GF-D8 (cell line): ENCODE results near the gene KRT20.
"Not testable (repeated sequence)": the region's sequence is repeated elsewhere in the genome, so short reads cannot be mapped to it uniquely, and the experiment has no call there.

ENCODE experiments used
- DNase-seq: peaks from one replicate; lab custom pipeline; 2025; lab: John Stamatoyannopoulos, UW

KRT20 gene

DNA sequence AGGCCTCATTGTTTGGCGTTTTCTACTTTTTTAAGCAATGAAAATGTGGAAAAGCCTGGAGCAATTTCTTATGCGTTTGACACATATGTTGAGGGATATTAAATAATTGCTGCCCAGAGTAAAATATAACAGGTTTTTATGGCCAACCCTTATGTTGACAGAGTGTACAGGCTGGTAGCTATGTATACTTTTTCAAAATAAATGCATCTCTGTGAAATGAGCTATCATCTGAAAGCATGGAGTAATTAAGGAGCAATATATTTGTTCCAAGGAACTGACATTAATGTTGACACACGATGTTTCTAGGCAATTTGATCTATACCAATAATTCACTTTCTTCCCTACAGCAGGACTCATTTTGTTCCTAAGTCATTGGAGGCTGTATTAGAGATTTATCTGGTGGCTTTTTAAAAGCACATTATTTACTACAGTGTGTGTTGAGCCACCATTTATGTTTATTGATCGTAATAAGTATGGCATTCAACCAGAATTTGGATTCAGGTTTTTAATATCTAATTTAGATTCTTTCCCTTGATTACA, 11.9 kb upstream of the KRT20 start:
- no peak for DNase-seq

DNA sequence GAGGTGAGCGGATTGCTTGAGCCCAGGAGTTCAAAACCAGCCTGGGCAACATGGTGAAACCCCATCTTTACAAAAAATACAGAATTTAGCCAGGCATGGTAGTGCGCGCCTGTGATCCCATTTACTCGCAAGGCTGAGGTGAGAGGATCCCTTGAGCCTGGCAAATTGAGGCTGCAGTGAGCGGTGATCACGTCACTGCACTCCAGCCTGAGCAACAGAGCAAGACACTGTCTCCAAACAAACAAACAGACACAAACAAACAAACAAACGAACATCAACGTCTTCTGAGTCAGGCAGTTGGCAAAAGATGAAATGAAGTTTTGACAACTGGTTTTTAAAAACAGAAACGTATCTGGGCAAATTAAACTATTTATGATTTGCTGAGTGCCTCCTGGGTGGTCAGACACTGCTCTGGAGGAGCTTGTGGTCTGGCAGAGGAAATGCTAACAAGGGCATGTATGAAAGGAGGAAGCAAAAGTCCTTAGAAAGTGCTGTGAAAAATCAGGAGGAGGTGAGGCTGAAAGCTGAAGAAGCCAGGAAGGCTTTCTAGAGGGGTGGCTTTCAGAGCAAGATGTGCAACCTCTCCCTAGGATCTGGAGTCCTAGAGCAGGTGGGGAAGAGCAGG, 10.2 kb upstream of the KRT20 start:
- no peak for DNase-seq

DNA sequence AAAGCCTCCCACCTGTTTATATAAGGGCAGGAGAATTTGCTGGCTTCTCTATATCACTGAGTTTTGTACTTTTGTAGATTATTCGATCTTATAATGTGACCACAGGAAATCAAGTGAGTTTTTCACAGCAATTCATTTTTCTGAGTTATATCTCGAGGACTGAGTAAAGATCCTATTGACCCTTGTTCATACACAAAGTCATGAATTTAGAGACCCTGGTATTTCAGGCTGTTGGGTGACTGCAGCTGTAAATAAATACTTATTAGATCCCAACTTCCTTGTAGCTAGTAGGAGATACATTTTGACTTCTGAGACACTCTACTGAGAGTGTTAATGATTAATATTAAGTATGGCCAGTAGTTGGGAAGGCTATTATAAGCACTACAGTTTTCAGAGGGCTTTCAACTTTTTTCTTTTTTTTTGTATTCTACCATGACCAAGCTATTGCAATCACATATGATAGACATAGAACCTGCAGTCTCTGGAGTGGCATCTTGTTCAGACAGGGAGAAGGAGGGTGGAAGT, 3.2 kb upstream of the KRT20 start:
- DNase-seq = no peak

- DNase-seq = no peak
These were observed 1.0 kb upstream of the KRT20 start for GRCh38 chr17:40886090-40886489.

- DNase-seq = no peak
These were observed 1.3 kb downstream of the KRT20 start for GRCh38 chr17:40883626-40884334.

DNA sequence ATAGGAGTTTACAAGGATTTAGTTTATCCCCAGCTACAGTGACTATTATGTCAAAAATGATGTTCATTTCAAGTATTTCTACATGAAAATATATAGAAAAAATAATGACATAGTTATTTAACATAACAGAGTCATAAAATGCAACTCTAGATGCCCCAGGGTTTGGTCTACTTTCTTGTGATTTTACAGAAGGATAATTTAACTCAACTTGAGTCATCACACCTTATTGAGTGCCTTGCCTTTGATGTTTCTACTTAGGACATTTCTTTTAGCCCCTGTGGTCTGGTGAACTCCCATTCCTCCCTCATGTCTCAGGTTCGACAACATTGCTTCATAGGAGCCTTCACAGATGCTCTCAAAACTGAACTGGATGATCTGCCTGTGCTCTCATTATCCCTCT, 2.0 kb downstream of the KRT20 start:
- no peak for DNase-seq

DNA sequence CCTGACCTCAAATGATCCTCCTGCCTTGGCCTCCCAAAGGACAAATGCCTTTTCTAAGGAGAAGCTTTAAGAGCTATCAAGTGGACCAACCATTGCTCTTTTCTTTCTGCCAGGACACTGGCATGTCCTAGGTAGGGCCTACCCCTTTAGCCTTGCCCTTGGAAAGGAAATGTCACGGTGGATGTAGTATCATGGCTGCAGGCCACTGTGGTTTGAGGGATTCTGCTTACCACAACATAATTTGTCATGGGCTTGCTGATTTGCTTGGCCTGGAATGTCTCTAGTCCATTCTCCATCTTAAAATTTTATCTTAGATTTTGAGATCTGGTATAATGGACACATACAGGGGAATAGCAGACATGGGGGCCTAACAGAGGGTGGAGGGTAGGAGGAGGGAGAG, 6.0 kb downstream of the KRT20 start:
- DNase-seq = no peak

DNA sequence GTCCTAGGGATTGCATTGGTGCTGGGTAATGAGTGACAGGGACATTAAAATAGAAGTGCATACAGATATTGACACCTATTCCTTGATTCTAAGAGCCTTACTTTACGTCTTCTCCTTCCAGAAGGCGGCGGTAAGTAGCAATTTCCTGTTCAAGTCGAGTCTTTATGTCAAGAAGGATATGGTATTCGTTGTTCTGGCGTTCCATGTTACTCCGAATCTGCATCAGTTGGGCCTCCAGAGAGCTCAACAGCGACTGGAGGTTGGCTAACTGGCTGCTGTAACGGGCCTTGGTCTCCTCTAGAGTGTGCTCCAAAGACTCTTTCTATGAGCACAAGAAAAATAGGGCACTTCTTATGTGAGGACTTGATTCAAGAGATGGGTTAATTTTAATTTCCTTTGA, 7.0 kb downstream of the KRT20 start:
- no peak for DNase-seq

DNA sequence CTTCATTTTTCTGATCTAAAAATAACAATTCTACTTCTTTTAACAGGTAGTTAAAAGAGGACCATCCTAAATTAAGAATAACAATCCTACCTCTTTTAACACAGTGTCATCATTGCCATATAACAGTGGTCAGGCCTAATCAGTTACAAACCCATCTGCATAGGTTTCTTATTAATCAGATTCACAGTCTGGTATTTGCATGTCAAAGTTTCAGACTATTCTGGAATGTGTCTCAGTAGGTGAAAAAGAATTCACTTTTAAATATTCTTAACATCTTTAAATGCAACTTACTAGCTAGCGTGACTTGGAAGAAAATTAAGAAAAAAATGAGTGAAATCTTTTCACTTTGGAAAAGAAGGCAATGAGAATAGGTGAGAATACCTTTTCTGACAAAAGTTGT, 11.2 kb downstream of the KRT20 start:
- no peak for DNase-seq

- no peak for DNase-seq
These were observed 11.8 kb downstream of the KRT20 start for GRCh38 chr17:40873255-40873654.

GRCh38 chr17:40872416-40872815, 12.6 kb downstream of the KRT20 start:
- DNase-seq = no peak

DNA sequence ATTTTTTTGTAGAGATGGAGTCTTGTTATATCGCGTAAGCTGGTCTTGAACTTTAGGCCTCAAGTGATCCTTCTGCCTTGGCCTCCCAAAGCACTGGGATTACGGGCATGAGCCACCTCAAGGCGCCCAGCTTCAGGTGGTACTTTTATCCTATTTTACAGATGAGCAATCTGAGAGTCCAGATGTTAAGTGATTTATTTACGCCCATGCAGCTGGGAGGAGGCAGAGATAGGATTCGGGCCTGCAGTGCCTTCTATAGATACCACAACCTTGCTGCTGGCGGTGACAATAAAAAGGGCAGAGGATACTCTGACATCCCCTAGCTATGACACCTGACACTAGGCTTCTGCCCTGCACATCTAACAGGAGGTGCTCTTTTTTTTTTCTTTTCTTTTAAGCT, 13.7 kb downstream of the KRT20 start:
- no peak for DNase-seq

DNA sequence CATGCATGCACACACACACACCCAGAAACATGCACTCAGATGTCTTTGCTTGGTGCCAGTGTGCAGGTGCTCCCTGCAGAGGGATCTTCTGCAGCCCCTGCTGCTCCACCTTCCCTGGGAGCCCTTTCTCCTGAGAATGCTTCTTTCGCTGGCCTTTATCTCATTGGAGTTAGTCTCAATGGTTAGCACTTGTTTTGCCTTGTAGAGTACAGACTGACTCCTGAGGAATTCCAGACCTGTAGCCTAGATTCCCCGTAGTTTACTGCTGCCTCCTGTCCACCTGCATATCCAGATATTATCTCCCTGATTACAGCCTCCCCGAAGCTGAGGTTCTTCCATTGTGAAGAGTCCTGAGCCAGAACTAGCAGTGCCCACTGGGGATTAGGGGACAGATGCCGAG, 14.9 kb downstream of the KRT20 start:
- DNase-seq = no peak

- DNase-seq = no peak
These were observed 18.2 kb downstream of the KRT20 start, which contains the start of gene KRT12 for GRCh38 chr17:40866838-40867237. Gene KRT12, minus strand, starts transcription at chr17:40867223. Its CDS starts 37 bp downstream, at chr17:40867186.

DNA sequence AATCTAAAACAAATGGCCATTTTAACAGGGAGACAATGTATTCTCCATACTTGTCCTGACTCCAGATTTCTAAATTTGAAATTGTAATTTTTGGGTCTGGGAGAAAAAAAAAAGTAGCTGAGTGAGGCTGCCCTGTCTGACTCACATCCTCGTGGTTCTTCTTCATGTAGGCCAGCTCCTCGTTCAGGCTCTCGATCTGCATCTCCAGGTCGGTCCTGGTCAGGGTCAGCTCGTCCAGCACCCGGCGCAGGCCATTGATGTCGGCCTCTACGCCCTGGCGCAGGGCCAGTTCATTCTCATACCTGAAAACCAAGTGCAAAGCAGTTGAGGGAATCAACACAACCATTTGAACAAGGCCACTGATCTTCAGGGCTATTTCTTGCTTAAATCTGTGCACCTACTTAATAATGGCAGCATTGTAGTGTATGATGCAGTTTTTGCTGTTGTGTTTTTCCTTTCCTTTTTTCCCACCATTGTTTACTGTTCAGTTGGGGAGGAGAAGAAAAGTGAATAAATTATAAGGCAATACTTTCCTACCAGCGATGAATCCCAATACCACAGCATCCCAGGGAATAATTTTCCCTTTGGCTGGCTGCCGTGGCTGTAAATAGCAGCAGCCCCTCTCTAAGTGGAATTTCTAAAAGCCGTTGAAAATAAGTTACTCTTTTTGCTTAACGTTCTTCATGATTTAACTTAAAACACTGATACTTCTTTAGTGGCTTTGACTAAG, 20.2 kb downstream of the KRT20 start:
- DNase-seq = no peak

DNA sequence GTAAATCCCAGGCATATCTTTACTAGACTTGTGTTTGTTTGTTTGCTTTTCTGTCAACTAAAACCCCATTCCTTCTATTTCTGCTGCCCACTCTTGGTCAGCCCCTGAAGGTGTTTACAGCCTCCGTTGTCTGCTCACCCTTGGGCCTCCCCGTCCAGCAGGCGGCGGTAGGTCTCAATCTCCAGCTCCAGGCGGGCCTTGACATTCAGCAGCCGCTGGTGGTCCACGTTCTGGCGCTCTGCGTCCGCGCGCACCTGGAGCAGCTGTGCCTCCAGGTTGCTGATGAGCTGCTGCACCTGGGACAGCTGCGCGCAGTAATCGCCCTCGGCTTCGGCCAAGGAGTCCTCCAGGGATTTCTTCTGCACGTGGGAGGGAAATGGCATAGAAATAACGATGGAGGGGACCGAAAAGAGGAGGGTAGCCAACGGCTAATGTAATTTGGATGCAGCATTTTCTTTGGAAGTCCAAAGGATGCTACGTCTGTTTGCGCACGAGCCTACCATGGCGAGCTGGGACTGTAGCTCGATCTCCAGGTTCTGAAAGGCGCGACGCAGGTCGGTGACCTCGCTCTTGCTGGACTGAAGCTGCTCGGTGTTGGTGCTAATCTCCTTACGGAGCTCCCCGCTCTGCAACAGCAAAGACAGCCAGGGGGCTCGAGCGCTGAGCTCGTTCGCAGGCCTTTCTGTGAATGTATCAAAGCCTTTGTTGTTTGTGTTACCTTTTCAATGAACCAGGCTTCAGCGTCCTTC, 21.9 kb downstream of the KRT20 start:
- DNase-seq = no peak

DNA sequence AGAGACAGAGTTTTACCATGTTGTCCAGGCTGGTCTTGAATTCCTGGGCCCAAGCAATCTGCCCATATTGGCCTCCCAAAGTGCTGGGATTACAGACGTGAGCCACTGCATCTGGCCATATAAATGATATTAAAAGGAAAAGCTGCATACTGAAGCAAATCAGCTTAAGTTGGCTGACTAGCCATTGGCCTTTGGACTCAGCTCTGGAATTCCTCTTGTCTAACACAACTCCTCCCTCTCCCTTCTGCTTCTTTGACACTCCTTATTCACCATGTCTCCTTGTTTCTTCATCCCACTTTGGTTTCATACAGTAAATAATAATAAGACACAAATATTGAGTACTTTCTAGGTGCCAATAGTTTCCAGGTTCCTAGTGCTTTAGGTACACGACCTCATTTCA, 25.5 kb downstream of the KRT20 start:
- DNase-seq = no peak

GRCh38 chr17:40858667-40859066, 26.4 kb downstream of the KRT20 start:
- not testable (repeated sequence) for DNase-seq

GRCh38 chr17:40857535-40857934, 27.5 kb downstream of the KRT20 start:
- no peak for DNase-seq

DNA sequence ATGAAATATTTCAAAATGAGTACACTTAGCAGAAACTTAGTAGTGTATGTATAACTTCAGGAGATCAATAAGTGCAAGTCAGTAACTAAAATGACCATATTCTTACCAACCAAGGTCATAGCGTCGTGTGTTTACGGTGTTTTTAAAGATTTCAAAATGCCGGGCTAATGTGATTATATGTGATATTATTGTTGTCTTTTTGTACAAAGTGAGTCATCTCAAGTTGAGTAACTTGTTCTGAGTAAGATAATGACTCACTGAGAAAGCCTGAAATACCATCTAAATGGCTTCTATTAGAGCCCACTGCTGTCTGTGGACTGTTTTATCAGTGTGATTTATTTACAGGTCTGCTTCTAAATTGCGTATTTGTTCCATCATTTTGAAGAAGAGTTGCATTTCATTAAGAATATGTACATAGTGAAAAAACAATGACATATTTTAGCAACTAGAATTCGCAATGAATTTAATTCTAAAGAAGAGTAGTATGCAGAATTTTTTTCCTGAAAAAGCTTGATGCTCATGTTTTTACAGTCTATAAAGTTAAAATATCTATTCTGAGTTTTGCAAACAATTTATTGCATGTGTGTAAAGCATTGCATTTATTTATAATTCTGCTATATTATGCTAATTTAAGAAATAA, 30.7 kb downstream of the KRT20 start:
- no peak for DNase-seq

DNA sequence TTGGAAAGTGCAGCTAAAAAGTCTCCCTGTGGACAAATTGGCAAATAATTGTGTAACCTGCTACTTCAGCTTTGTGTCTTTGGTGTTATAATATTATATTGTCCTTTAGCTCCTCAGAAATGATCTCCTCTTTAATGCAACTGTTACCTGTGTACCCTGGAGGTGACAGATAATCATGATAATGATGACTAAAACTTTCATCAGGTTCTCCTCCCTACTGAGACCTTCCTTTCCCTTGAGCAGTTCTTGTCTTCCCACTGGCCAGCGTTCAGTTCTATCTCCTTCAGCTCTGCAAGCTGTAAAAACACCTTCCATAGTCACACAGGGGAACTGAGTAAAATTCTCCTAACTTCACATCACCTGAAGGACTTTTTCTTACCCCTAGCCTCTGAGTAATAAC, 32.7 kb downstream of the KRT20 start:
- no peak for DNase-seq
